ENCODE results near the gene AUTS2. TPM values are rescaled to one million over a fixed set of nuclear protein-coding genes. Genes with fewer than 3 reads are reported as not detected.

AUTS2 gene
- total and polyA plus RNA-seq, 10 of the 15 experiments (the other 5 are each of a cell fraction or from before 2014, with no cell fraction given) = 6.4 to 55.6 (median 21.6) TPM

GRCh38 chr7:70183278-70183677 lies 585.0 kb downstream of the AUTS2 start:
- ATAC-seq (no peak), FAIRE-seq (no peak), DNase-seq (ENCODE audit: low read depth, low spot score) (no peak)
- RAD21 ChIA-PET (ENCODE audit: unreplicated experiment) = no interaction called here
- in situ Hi-C loops (cut with MboI) (no loop called here), intact Hi-C loops (cut with micrococcal nuclease; ENCODE audit: unreplicated experiment) (no loop called here)
- H3K9ac ChIP-seq (ENCODE audit: control insufficient read depth, insufficient read depth, low read length) = no peak overlapping the region
- POLR2A ChIA-PET = no interaction called here
- no peaks in the 10 kb centered on the region for H3K9me3 ChIP-seq (replicated peaks; ENCODE audit: control insufficient read depth, insufficient read depth, low read length)
- no peak overlapping the region for H3K4me2 ChIP-seq (ENCODE audit: control insufficient read depth, insufficient read depth)
- H4K20me1 ChIP-seq (ENCODE audit: control insufficient read depth, insufficient read depth) = no peaks in the 10 kb centered on the region
- no peaks in the 10 kb centered on the region for H3K27me3 ChIP-seq (replicated peaks in 1 of 2; ENCODE audit: control insufficient read depth in 2 of 2, insufficient read depth in 2 of 2, low read length in 1 of 2)
- BruUV-seq (replicated peaks) = no TSS peak
- peaks cover 0 to 1% of the 10 kb centered on the region in 2 experiments; a peak in 1 of 4 replicates for H3K36me3 ChIP-seq (ENCODE audit: control insufficient read depth in 2 of 2, insufficient read depth in 2 of 2, low read length in 1 of 2)
- H2AFZ ChIP-seq (ENCODE audit: control insufficient read depth, low read depth, low read length) = no peak overlapping the region
- no peaks in the 10 kb centered on the region for H3K4me1 ChIP-seq (ENCODE audit: control insufficient read depth, insufficient read depth, low read length)
- no peaks in the 10 kb centered on the region for H3K79me2 ChIP-seq (ENCODE audit: control insufficient read depth, insufficient read depth, low read length)
- 72% methylated on average over 6 of the region's 6 CpGs for WGBS (ENCODE audit: insufficient coverage, insufficient replicate concordance, low lambda C conversion rate, missing lambda C conversion rate)
- no peak overlapping the region for H3K27ac ChIP-seq (ENCODE audit: control insufficient read depth, insufficient read depth)
- SMC1A ChIA-PET (ENCODE audit: uncharacterized antibody, unreplicated experiment) = no interaction called here
- H3K4me3 ChIP-seq = no peak overlapping the region
- CTCF ChIA-PET = no interaction called here
- TF ChIP-seq E4F1 (IDR thresholded peaks at IDR 0.05; ENCODE audit: borderline replicate concordance, partially characterized antibody) (no peak), SUZ12 (IDR thresholded peaks at IDR 0.05; ENCODE audit: unreplicated experiment) (no peak)
- TF ChIP-seq, protein P1, sequence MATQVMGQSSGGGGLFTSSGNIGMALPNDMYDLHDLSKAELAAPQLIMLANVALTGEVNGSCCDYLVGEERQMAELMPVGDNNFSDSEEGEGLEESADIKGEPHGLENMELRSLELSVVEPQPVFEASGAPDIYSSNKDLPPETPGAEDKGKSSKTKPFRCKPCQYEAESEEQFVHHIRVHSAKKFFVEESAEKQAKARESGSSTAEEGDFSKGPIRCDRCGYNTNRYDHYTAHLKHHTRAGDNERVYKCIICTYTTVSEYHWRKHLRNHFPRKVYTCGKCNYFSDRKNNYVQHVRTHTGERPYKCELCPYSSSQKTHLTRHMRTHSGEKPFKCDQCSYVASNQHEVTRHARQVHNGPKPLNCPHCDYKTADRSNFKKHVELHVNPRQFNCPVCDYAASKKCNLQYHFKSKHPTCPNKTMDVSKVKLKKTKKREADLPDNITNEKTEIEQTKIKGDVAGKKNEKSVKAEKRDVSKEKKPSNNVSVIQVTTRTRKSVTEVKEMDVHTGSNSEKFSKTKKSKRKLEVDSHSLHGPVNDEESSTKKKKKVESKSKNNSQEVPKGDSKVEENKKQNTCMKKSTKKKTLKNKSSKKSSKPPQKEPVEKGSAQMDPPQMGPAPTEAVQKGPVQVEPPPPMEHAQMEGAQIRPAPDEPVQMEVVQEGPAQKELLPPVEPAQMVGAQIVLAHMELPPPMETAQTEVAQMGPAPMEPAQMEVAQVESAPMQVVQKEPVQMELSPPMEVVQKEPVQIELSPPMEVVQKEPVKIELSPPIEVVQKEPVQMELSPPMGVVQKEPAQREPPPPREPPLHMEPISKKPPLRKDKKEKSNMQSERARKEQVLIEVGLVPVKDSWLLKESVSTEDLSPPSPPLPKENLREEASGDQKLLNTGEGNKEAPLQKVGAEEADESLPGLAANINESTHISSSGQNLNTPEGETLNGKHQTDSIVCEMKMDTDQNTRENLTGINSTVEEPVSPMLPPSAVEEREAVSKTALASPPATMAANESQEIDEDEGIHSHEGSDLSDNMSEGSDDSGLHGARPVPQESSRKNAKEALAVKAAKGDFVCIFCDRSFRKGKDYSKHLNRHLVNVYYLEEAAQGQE (IDR thresholded peaks at IDR 0.05; ENCODE audit: low read depth, low read length) = no peak
- TF ChIP-seq, protein P2, sequence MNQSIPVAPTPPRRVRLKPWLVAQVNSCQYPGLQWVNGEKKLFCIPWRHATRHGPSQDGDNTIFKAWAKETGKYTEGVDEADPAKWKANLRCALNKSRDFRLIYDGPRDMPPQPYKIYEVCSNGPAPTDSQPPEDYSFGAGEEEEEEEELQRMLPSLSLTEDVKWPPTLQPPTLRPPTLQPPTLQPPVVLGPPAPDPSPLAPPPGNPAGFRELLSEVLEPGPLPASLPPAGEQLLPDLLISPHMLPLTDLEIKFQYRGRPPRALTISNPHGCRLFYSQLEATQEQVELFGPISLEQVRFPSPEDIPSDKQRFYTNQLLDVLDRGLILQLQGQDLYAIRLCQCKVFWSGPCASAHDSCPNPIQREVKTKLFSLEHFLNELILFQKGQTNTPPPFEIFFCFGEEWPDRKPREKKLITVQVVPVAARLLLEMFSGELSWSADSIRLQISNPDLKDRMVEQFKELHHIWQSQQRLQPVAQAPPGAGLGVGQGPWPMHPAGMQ (IDR thresholded peaks at IDR 0.05; ENCODE audit: borderline replicate concordance) = no peak

Data from GM12878 (cell line).